GM21786 (cell line): ENCODE results near the gene LRRC7.

Source experiments
- ATAC-seq: cut with Tn5 transposase; IDR thresholded peaks from one replicate; pipeline ENCODE4 v1.9.1; 2021; ENCODE audit not compliant: unreplicated experiment

LRRC7 gene

GRCh38 chr1:70083519-70083918 is 515.8 kb downstream of the LRRC7 start:
- peak; percentile 54 for ATAC-seq

- no peak for ATAC-seq
These were observed 516.7 kb downstream of the LRRC7 start for GRCh38 chr1:70084314-70084915.

GRCh38 chr1:70085521-70085920 is 517.8 kb downstream of the LRRC7 start:
- ATAC-seq, result no peak

GRCh38 chr1:70086897-70087296 is 519.2 kb downstream of the LRRC7 start:
- no peak for ATAC-seq

GRCh38 chr1:70090141-70090540 is 522.4 kb downstream of the LRRC7 start:
- no peak for ATAC-seq

GRCh38 chr1:70090875-70091274 is 523.2 kb downstream of the LRRC7 start:
- no peak for ATAC-seq

GRCh38 chr1:70091811-70092210 is 524.1 kb downstream of the LRRC7 start:
- no peak for ATAC-seq

GRCh38 chr1:70092526-70092925 is 524.8 kb downstream of the LRRC7 start:
- ATAC-seq, result no peak

GRCh38 chr1:70093250-70093975 is 525.7 kb downstream of the LRRC7 start:
- ATAC-seq, result no peak

- no peak for ATAC-seq
These were observed 533.5 kb downstream of the LRRC7 start for GRCh38 chr1:70101231-70101630.

GRCh38 chr1:70101774-70102173 is 534.1 kb downstream of the LRRC7 start:
- ATAC-seq, result no peak

- no peak for ATAC-seq
These were observed 536.0 kb downstream of the LRRC7 start for GRCh38 chr1:70103770-70104169.

- ATAC-seq, result no peak
These were observed 541.5 kb downstream of the LRRC7 start for GRCh38 chr1:70109241-70109640.

GRCh38 chr1:70112838-70113237 is 545.1 kb downstream of the LRRC7 start:
- ATAC-seq, result no peak

GRCh38 chr1:70115315-70115714 is 547.6 kb downstream of the LRRC7 start:
- ATAC-seq, result no peak

- ATAC-seq, result no peak
These were observed 549.3 kb downstream of the LRRC7 start for GRCh38 chr1:70117046-70117445.

- no peak for ATAC-seq
These were observed 566.4 kb downstream of the LRRC7 start for GRCh38 chr1:70134148-70134547.

GRCh38 chr1:70140343-70140742 is 572.6 kb downstream of the LRRC7 start:
- ATAC-seq, result no peak

GRCh38 chr1:70140894-70141293 is 573.2 kb downstream of the LRRC7 start:
- no peak for ATAC-seq

- no peak for ATAC-seq
These were observed 574.4 kb downstream of the LRRC7 start for GRCh38 chr1:70142075-70142474.

- no peak for ATAC-seq
These were observed 575.4 kb downstream of the LRRC7 start for GRCh38 chr1:70143048-70143659.

GRCh38 chr1:70146488-70146887 is 578.8 kb downstream of the LRRC7 start:
- ATAC-seq, result no peak
